Stimulated activated naive CD8-positive, alpha-beta T cell treated with anti-CD3 and anti-CD28 coated beads, Interleukin-15, amount 100 ng/mL, for 72 hours (primary cell): ENCODE measurements around the gene FBXO40.

Source experiments
- ATAC-seq: fragments of 150-1000 bp; cut with Tn5 transposase; 2 replicates; pipeline ENCODE4 v1.10.0; 2021; ENCODE audit warnings: mild to moderate bottlenecking, moderate library complexity
- DNase-seq, 2 donors: peaks; one replicate each; pipeline ENCODE4 v3.0.0; 2021 to 2022
- H3K27ac Mint-ChIP-seq, 2 donors: one replicate each; pipeline ENCODE4 v1.8.0; 2022; ENCODE audit warnings: mild to moderate bottlenecking in 2 of 2, mixed read lengths in 2 of 2, moderate library complexity in 2 of 2
- H3K27me3 Mint-ChIP-seq: one replicate; pipeline ENCODE4 v1.8.0; 2022; ENCODE audit warnings: mixed read lengths
- H3K4me1 Mint-ChIP-seq: one replicate; pipeline ENCODE4 v1.8.0; 2022; ENCODE audit warnings: mild to moderate bottlenecking, mixed read lengths
- H3K4me3 Mint-ChIP-seq, 2 donors: one replicate each; pipeline ENCODE4 v1.8.0; 2022; ENCODE audit warnings: mild to moderate bottlenecking in 2 of 2, mixed read lengths in 2 of 2, moderate library complexity in 1 of 2
- H3K9me3 Mint-ChIP-seq, 2 donors: one replicate each; pipeline ENCODE4 v1.8.0; 2022; ENCODE audit warnings: mixed read lengths in 2 of 2

FBXO40 gene

DNA sequence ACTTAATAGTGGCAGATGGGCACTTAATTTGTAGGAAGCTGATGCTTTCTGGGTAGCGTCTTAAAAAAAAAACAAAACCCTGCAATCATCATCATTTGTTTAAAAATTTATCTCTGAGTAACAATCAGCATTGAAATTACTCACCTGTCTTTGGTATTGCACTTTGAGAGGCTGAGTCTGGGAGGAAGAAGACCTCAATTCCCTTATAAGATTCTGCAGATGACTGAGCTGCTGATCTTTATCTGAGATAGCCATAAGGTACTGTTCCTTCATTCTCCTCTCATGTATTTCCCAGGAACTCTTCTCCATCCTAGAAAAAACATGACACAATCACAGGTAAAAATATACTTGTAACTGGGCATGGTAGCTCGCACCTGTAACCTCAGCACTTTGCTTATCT, 84.0 kb downstream of the FBXO40 start:
- Mint-ChIP-seq H3K9me3 (no peaks in the 10 kb centered on the region), H3K27ac (no peak overlapping the region), H3K27me3 (no peaks in the 10 kb centered on the region), H3K4me1 (no peaks in the 10 kb centered on the region), H3K4me3 (no peak overlapping the region)
- no peak for ATAC-seq
- DNase-seq, result no peak
